IPS-15b (cell line): ENCODE results near the gene DMXL1.
"Not testable (repeated sequence)": the region's sequence is repeated elsewhere in the genome, so short reads cannot be mapped to it uniquely, and the experiment has no call there.

Experiments
- H3K27me3 ChIP-seq: one replicate; pipeline ENCODE4 v1.6.1; 2013; ENCODE audit warnings: low read length; ENCODE audit not compliant: control insufficient read depth, insufficient read depth
- H3K36me3 ChIP-seq: one replicate; pipeline ENCODE4 v1.6.1; 2013; ENCODE audit warnings: low read length; ENCODE audit not compliant: control insufficient read depth, insufficient read depth
- H3K4me1 ChIP-seq: one replicate; pipeline ENCODE4 v1.6.1; 2013; ENCODE audit warnings: mild to moderate bottlenecking, low read length; ENCODE audit not compliant: control insufficient read depth, insufficient read depth
- H3K4me3 ChIP-seq: one replicate; pipeline ENCODE4 v1.5.1; 2013; ENCODE audit warnings: low read depth, low read length
- H3K9ac ChIP-seq: one replicate; pipeline ENCODE4 v1.6.1; 2013; ENCODE audit warnings: low read depth, mild to moderate bottlenecking, low read length
- H3K9me3 ChIP-seq: one replicate; pipeline ENCODE4 v1.6.1; 2013; ENCODE audit warnings: mild to moderate bottlenecking, low read length; ENCODE audit not compliant: control insufficient read depth, insufficient read depth

DMXL1 gene

DNA sequence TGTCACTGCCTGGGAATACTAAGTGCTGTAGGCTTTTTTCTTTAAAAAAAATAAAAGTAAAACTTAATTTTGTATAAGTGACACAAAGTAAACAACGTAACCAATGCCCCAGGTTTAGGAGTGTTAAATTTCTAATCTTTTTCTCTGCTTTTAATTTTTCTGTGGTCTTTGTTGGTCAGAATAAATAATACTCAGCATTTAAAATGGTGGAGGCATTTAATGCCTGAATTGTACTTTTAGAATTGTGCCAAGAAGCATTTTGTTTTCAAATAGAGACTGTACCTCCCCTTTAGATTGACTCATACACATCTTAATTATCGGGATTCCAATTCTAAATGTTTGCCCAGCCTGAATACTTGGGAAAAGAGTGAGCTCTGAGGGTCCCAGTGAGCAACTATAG lies 1.6 kb downstream of the DMXL1 start:
- no peaks in the 10 kb centered on the region for H3K9me3 ChIP-seq
- H3K27me3 ChIP-seq = no peaks in the 10 kb centered on the region
- H3K4me3 ChIP-seq = peak overlapping the region; percentile 83
- peaks cover 7% of the 10 kb centered on the region for H3K4me1 ChIP-seq
- no peak overlapping the region for H3K9ac ChIP-seq
- H3K36me3 ChIP-seq = no peaks in the 10 kb centered on the region

- not testable (repeated sequence) for H3K9ac ChIP-seq, H3K36me3 ChIP-seq, H3K4me3 ChIP-seq, H3K9me3 ChIP-seq, H3K27me3 ChIP-seq
- H3K4me1 ChIP-seq = peaks cover 18% of the 10 kb centered on the region
These were observed 3.0 kb downstream of the DMXL1 start for GRCh38 chr5:119073746-119074337.

- Histone ChIP-seq H3K4me3 (no peak overlapping the region), H3K4me1 (peaks cover 21% of the 10 kb centered on the region), H3K27me3 (no peaks in the 10 kb centered on the region), H3K9me3 (no peaks in the 10 kb centered on the region), H3K36me3 (no peaks in the 10 kb centered on the region), H3K9ac (no peak overlapping the region)
These were observed 3.5 kb downstream of the DMXL1 start for GRCh38 chr5:119074419-119074818.

DNA sequence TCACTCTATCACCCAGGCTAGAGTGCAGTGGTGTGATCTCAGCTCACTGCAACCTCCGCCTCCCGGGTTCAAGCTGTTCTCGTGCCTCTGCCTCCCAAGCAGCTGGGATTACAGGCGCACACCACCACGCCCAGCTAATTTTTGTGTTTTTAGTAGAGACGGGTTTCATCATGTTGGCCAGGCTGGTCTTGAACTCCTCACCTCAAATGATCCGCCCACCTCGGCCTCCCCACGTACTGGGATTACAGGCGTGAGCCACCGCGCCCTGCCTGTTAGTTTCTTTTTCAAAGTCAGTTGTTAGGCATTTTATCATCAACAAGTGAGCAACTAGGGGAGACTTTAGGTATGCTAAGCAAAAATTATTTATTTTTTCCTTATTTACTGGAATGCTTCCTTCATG lies 4.4 kb downstream of the DMXL1 start:
- H3K4me3 ChIP-seq, H3K9me3 ChIP-seq, H3K36me3 ChIP-seq, H3K9ac ChIP-seq, H3K27me3 ChIP-seq: not testable (repeated sequence)
- peaks cover 26% of the 10 kb centered on the region for H3K4me1 ChIP-seq

GRCh38 chr5:119076080-119076479 lies 5.2 kb downstream of the DMXL1 start:
- no peak overlapping the region for H3K9ac ChIP-seq

DNA sequence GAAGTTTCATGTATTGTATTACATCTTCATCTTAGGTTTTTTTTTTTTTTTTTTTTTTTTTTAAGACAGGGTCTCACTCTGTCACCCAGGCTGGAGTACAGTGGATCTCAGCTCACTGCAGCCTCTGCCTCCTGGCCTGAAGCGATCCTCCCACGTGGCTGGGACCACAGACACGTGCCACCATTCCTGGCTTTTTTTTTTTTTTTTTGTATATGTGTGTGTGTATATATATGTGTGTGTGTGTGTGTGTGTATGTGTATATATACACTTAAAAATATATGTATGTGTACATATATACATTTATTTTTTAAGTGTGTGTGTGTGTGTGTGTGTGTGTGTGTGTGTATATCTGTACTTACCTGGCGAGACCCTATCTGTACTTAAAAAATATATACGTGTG lies 6.6 kb downstream of the DMXL1 start:
- Histone ChIP-seq H3K4me1 (peaks cover 40% of the 10 kb centered on the region), H3K4me3 (no peak overlapping the region), H3K9me3 (no peaks in the 10 kb centered on the region), H3K27me3 (no peaks in the 10 kb centered on the region), H3K36me3 (no peaks in the 10 kb centered on the region), H3K9ac (no peak overlapping the region)

More at GRCh38 chr5:119076080-119076479, 5.2 kb downstream of the DMXL1 start:
- Histone ChIP-seq H3K36me3 (no peaks in the 10 kb centered on the region), H3K9me3 (no peaks in the 10 kb centered on the region), H3K27me3 (no peaks in the 10 kb centered on the region), H3K4me1 (peaks cover 34% of the 10 kb centered on the region), H3K4me3 (no peak overlapping the region)

GRCh38 chr5:119078071-119078846 lies 7.4 kb downstream of the DMXL1 start:
- Histone ChIP-seq H3K9me3 (no peaks in the 10 kb centered on the region), H3K4me3 (no peak overlapping the region), H3K36me3 (no peaks in the 10 kb centered on the region), H3K9ac (no peak overlapping the region), H3K4me1 (peaks cover 44% of the 10 kb centered on the region), H3K27me3 (no peaks in the 10 kb centered on the region)

DNA sequence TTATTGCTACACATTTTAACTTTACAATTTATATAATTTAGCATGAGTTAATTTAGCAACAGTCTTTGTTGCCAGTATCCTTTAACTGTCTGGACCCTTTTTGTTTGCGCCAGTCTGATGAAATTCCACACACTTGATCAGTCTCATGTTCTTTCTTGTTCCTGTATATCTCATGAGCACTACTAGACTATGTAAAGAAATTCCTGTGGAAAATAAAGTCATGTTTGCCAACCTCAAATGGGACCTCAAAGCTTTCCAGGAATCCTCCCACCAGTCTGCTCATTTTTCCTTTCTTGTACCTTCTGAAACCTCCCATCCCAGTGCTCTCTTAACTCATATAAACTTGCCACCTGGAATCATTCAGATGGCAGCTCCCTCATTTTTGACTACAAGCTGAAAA lies 8.0 kb downstream of the DMXL1 start:
- no peaks in the 10 kb centered on the region for H3K27me3 ChIP-seq
- no peaks in the 10 kb centered on the region for H3K36me3 ChIP-seq
- peaks cover 44% of the 10 kb centered on the region for H3K4me1 ChIP-seq
- H3K9ac ChIP-seq = peak overlapping the region; percentile 27
- H3K9me3 ChIP-seq = no peaks in the 10 kb centered on the region
- peak overlapping the region; percentile 6 for H3K4me3 ChIP-seq

- Histone ChIP-seq H3K9me3 (no peaks in the 10 kb centered on the region), H3K36me3 (no peaks in the 10 kb centered on the region), H3K27me3 (no peaks in the 10 kb centered on the region), H3K4me1 (peaks cover 40% of the 10 kb centered on the region), H3K9ac (no peak overlapping the region), H3K4me3 (peak overlapping the region; percentile 24)
These were observed 8.5 kb downstream of the DMXL1 start for GRCh38 chr5:119079318-119079921.

DNA sequence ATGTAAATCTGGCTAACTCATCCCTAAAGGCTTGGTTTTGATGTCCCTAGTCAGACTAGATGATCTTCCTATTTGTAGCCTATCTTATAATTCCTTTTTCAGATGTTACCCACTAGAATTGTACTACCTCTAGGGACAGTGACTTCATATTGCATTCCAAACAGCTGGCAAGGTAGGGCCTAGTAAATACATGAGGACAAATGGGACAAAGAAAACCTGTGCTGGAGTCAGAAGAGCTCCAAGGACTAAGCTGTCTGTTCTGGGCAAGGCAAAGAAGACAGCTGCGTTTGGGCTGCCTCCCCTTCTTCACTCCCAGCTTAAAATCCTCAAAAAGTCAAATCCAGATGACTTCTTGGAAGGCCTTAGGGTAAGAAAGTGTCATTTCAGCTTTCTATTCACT lies 10.0 kb downstream of the DMXL1 start:
- H3K4me1 ChIP-seq = peaks cover 37% of the 10 kb centered on the region
- H3K9ac ChIP-seq = no peak overlapping the region
- no peaks in the 10 kb centered on the region for H3K36me3 ChIP-seq

GRCh38 chr5:119082691-119083090 lies 11.8 kb downstream of the DMXL1 start:
- Histone ChIP-seq H3K4me1 (peaks cover 37% of the 10 kb centered on the region), H3K36me3 (no peaks in the 10 kb centered on the region), H3K27me3 (no peaks in the 10 kb centered on the region), H3K4me3 (no peak overlapping the region), H3K9ac (no peak overlapping the region), H3K9me3 (no peaks in the 10 kb centered on the region)

More for the DNA sequence above, 10.0 kb downstream of the DMXL1 start:
- Histone ChIP-seq H3K4me3 (no peak overlapping the region), H3K9me3 (no peaks in the 10 kb centered on the region), H3K27me3 (no peaks in the 10 kb centered on the region)

GRCh38 chr5:119083679-119084078 lies 12.8 kb downstream of the DMXL1 start:
- H3K27me3 ChIP-seq = no peaks in the 10 kb centered on the region
- no peak overlapping the region for H3K4me3 ChIP-seq
- H3K9me3 ChIP-seq = no peaks in the 10 kb centered on the region
- peaks cover 28% of the 10 kb centered on the region for H3K4me1 ChIP-seq
- no peak overlapping the region for H3K9ac ChIP-seq
- H3K36me3 ChIP-seq = no peaks in the 10 kb centered on the region
